ENCODE measurements around the gene TADA2B. TPM values are rescaled to one million over a fixed set of nuclear protein-coding genes. Genes with fewer than 3 reads are reported as not detected.

Gene TADA2B
- total and polyA plus RNA-seq, 2 donors (not counting 1 experiment from before 2014, with no cell fraction given), result 13.6 to 38.5 TPM

DNA sequence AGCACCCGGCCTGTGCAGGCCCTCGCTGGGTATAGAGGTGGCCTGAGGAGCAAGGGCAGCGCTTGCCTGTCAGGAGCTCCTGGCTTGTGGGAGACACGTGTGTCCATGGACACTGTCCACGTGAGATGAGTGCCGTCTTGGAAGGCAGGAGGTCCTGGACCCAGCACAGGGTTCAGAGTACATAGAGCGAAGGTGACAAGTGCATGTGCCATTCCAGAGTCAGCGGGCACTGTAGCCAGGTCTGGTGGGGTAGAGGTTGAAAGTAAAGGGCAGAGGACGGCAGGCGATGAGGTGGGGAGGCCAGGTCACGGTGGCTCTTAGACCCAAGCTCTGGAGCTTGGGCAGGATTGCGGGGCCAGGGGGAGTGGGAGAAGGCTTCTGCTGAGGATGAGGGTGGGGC is 28.4 kb upstream of the TADA2B start:
- Histone ChIP-seq H3K27me3 (replicated peaks in 1 of 4; ENCODE audit: control extremely low read depth in 1 of 4, control insufficient read depth in 3 of 4, insufficient read depth in 4 of 4, low read length in 3 of 4) (no peaks in the 10 kb centered on the region), H3K4me3 (ENCODE audit: control extremely low read depth in 1 of 5, extremely low read depth in 1 of 5, insufficient read depth in 1 of 5, low read depth in 2 of 5, low read length in 4 of 5) (no peak overlapping the region), H4K20me1 (ENCODE audit: control insufficient read depth, insufficient read depth, low read length, poor library complexity, severe bottlenecking) (peaks cover 21% of the 10 kb centered on the region), H3K79me2 (ENCODE audit: control insufficient read depth, insufficient read depth, low read length) (peaks cover 46% of the 10 kb centered on the region), H3K9ac (ENCODE audit: low read length) (no peak overlapping the region), H3K27ac (ENCODE audit: low read length in 2 of 2) (peak overlapping the region in 1 of 2 donors; percentile 35), H2AFZ (ENCODE audit: insufficient read depth, low read depth, low read length, poor library complexity, severe bottlenecking) (no peak overlapping the region), H3K36me3 (replicated peaks in 1 of 2; ENCODE audit: control extremely low read depth in 1 of 2, control insufficient read depth in 1 of 2, extremely low read depth in 1 of 2, insufficient read depth in 2 of 2, low read length in 1 of 2) (peaks cover 1 to 56% of the 10 kb centered on the region in 2 experiments), H3K9me3 (ENCODE audit: control extremely low read depth in 1 of 3, control insufficient read depth in 2 of 3, insufficient read depth in 1 of 3, low read length in 2 of 3) (no peaks in the 10 kb centered on the region), H3K4me2 (replicated peaks; ENCODE audit: low read depth, low read length, poor library complexity, severe bottlenecking) (no peak overlapping the region), H3K4me1 (ENCODE audit: control insufficient read depth in 2 of 2, insufficient read depth in 2 of 2, low read length in 2 of 2) (peaks cover 13 to 18% of the 10 kb centered on the region in 2 donors)
- ATAC-seq (ENCODE audit: low read depth) (no peak), DNase-seq (no peak)
- no peaks in the 10 kb centered on the region for H3K27me3 Mint-ChIP-seq
- H3K4me1 Mint-ChIP-seq, result peaks cover 23% of the 10 kb centered on the region
- TF ChIP-seq, protein P1, sequence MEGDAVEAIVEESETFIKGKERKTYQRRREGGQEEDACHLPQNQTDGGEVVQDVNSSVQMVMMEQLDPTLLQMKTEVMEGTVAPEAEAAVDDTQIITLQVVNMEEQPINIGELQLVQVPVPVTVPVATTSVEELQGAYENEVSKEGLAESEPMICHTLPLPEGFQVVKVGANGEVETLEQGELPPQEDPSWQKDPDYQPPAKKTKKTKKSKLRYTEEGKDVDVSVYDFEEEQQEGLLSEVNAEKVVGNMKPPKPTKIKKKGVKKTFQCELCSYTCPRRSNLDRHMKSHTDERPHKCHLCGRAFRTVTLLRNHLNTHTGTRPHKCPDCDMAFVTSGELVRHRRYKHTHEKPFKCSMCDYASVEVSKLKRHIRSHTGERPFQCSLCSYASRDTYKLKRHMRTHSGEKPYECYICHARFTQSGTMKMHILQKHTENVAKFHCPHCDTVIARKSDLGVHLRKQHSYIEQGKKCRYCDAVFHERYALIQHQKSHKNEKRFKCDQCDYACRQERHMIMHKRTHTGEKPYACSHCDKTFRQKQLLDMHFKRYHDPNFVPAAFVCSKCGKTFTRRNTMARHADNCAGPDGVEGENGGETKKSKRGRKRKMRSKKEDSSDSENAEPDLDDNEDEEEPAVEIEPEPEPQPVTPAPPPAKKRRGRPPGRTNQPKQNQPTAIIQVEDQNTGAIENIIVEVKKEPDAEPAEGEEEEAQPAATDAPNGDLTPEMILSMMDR (IDR thresholded peaks at IDR 0.05), result no peak
- TF ChIP-seq EZH2 (IDR thresholded peaks at IDR 0.05; ENCODE audit: borderline replicate concordance, insufficient read depth, low read depth, low read length, poor library complexity, severe bottlenecking), result no peak
- H3K9me3 Mint-ChIP-seq (ENCODE audit: insufficient read depth), result peaks cover 2% of the 10 kb centered on the region
- WGBS (ENCODE audit: insufficient coverage), result 96% methylated on average over 12 of the region's 12 CpGs
- ChIA-PET CTCF (interaction anchor here (1.0 to 1.6 kb wide), 3 partner anchors 28 to 55 kb away, joined by 3 to 7 read pairs (median 7); partner anchors contain the start of gene TADA2B), POLR2A (interaction anchor here (1.1 kb wide), 1 partner anchor 106 kb away, joined by 3 read pairs; no protein-coding TSS in a partner anchor)
- H3K27ac Mint-ChIP-seq, result peak overlapping the region; percentile 56
- intact Hi-C loops (cut with micrococcal nuclease), result loop anchor here (1.0 to 5.0 kb wide), 4 partner anchors 28 to 53 kb away; partner anchors contain the start of genes GRPEL1 and TADA2B
- H3K4me3 Mint-ChIP-seq, result no peak overlapping the region

DNA sequence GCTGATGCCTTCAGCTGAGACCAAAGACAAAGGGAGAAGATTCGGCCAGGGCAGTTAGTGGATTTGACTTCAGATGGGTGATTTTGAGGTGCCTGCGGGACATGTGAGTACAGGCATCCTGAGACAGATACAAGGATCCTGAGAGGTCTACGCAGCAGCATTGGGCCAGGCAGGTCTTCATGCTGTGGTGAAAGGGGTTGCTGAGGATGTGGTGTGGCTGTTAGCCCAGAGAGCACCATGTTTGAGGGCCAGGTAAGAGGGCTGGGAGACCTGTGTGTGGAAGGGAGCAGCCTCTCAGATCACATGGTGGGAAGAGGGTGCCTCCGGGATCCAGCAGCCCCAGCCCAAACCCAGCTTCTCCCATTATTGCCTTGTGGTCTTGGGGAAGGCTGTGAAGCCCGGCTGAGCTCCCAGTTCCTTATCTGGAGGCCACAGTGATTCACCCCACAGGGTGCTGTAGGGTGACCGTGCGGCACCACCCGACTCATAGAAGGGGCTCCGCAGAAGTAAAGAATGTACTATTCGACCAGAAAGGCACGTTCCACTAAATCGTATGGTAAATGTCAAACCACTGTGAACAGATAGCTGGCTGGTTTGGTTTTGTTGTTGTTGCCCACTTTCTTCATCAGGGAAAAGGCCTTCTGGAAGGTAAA is 27.7 kb upstream of the TADA2B start:
- peaks cover 1 to 54% of the 10 kb centered on the region in 2 experiments for H3K36me3 ChIP-seq (replicated peaks in 1 of 2; ENCODE audit: control extremely low read depth in 1 of 2, control insufficient read depth in 1 of 2, extremely low read depth in 1 of 2, insufficient read depth in 2 of 2, low read length in 1 of 2)
- Mint-ChIP-seq H3K4me1 (peaks cover 23% of the 10 kb centered on the region), H3K4me3 (no peak overlapping the region), H3K27me3 (no peaks in the 10 kb centered on the region), H3K9me3 (ENCODE audit: insufficient read depth) (peaks cover 2% of the 10 kb centered on the region), H3K27ac (peak overlapping the region; percentile 56)
- ATAC-seq (ENCODE audit: low read depth) (no peak), DNase-seq (no peak)
- H3K27ac ChIP-seq (ENCODE audit: low read length in 2 of 2), result no peak overlapping the region
- peaks cover 49% of the 10 kb centered on the region for H3K79me2 ChIP-seq (ENCODE audit: control insufficient read depth, insufficient read depth, low read length)
- intact Hi-C loops (cut with micrococcal nuclease), result loop anchor here (2.0 kb wide), 1 partner anchor 27 kb away; the partner anchor contains the start of gene TADA2B
- WGBS (ENCODE audit: insufficient coverage), result 94% methylated on average over 9 of the region's 12 CpGs
- ChIA-PET POLR2A (interaction anchor here (1.1 kb wide), 1 partner anchor 107 kb away, joined by 3 read pairs; no protein-coding TSS in a partner anchor), CTCF (interaction anchor here (1.0 to 1.6 kb wide), 3 partner anchors 28 to 55 kb away, joined by 3 to 7 read pairs (median 3); partner anchors contain the start of gene TADA2B)
- peaks cover 13 to 18% of the 10 kb centered on the region in 2 donors for H3K4me1 ChIP-seq (ENCODE audit: control insufficient read depth in 2 of 2, insufficient read depth in 2 of 2, low read length in 2 of 2)
- H3K27me3 ChIP-seq (replicated peaks in 1 of 4; ENCODE audit: control extremely low read depth in 1 of 4, control insufficient read depth in 3 of 4, insufficient read depth in 4 of 4, low read length in 3 of 4), result no peaks in the 10 kb centered on the region
- no peak for TF ChIP-seq EZH2 (IDR thresholded peaks at IDR 0.05; ENCODE audit: borderline replicate concordance, insufficient read depth, low read depth, low read length, poor library complexity, severe bottlenecking)
- TF ChIP-seq, protein P1 (IDR thresholded peaks at IDR 0.05), result no peak
- no peaks in the 10 kb centered on the region for H3K9me3 ChIP-seq (ENCODE audit: control extremely low read depth in 1 of 3, control insufficient read depth in 2 of 3, insufficient read depth in 1 of 3, low read length in 2 of 3)
- peaks cover 28% of the 10 kb centered on the region for H4K20me1 ChIP-seq (ENCODE audit: control insufficient read depth, insufficient read depth, low read length, poor library complexity, severe bottlenecking)
- H3K9ac ChIP-seq (ENCODE audit: low read length), result no peak overlapping the region
- no peak overlapping the region for H3K4me2 ChIP-seq (replicated peaks; ENCODE audit: low read depth, low read length, poor library complexity, severe bottlenecking)
- H2AFZ ChIP-seq (ENCODE audit: insufficient read depth, low read depth, low read length, poor library complexity, severe bottlenecking), result no peak overlapping the region
- no peak overlapping the region for H3K4me3 ChIP-seq (ENCODE audit: control extremely low read depth in 1 of 5, extremely low read depth in 1 of 5, insufficient read depth in 1 of 5, low read depth in 2 of 5, low read length in 4 of 5)

Measured in B cell (primary cell).